Measurements from ENCODE around the gene ARHGAP6. TPM values are rescaled to one million over a fixed set of nuclear protein-coding genes. Genes with fewer than 3 reads are reported as not detected.

The ARHGAP6 gene
- total RNA-seq, 1 experiment from 2014 or later = 2.0 TPM

- H3K36me3 ChIP-seq (replicated peaks; ENCODE audit: control insufficient read depth, insufficient read depth, low read length) = no peaks in the 10 kb centered on the region
- no peak overlapping the region for H3K4me3 ChIP-seq (ENCODE audit: insufficient read depth, low read depth, low read length)
- no peak for DNase-seq
- H3K27me3 ChIP-seq (ENCODE audit: control insufficient read depth, insufficient read depth, low read length) = no peaks in the 10 kb centered on the region
These were observed 252.8 kb downstream of the ARHGAP6 start for GRCh38 chrX:11412715-11413623.

GRCh38 chrX:11409957-11410356 is 255.8 kb downstream of the ARHGAP6 start:
- Histone ChIP-seq H3K27me3 (ENCODE audit: control insufficient read depth, insufficient read depth, low read length) (no peaks in the 10 kb centered on the region), H3K4me3 (ENCODE audit: insufficient read depth, low read depth, low read length) (no peak overlapping the region), H3K36me3 (replicated peaks; ENCODE audit: control insufficient read depth, insufficient read depth, low read length) (no peaks in the 10 kb centered on the region)
- no peak for DNase-seq

- Histone ChIP-seq H3K27me3 (ENCODE audit: control insufficient read depth, insufficient read depth, low read length) (no peaks in the 10 kb centered on the region), H3K4me3 (ENCODE audit: insufficient read depth, low read depth, low read length) (no peak overlapping the region), H3K36me3 (replicated peaks; ENCODE audit: control insufficient read depth, insufficient read depth, low read length) (no peaks in the 10 kb centered on the region)
- DNase-seq = no peak
These were observed 256.9 kb downstream of the ARHGAP6 start for GRCh38 chrX:11408783-11409182.

- H3K36me3 ChIP-seq (replicated peaks; ENCODE audit: control insufficient read depth, insufficient read depth, low read length) = no peaks in the 10 kb centered on the region
- no peak for DNase-seq
- no peaks in the 10 kb centered on the region for H3K27me3 ChIP-seq (ENCODE audit: control insufficient read depth, insufficient read depth, low read length)
- no peak overlapping the region for H3K4me3 ChIP-seq (ENCODE audit: insufficient read depth, low read depth, low read length)
These were observed 257.7 kb downstream of the ARHGAP6 start for GRCh38 chrX:11408109-11408405.

GRCh38 chrX:11407331-11408108 is 258.2 kb downstream of the ARHGAP6 start:
- Histone ChIP-seq H3K4me3 (ENCODE audit: insufficient read depth, low read depth, low read length) (no peak overlapping the region), H3K27me3 (ENCODE audit: control insufficient read depth, insufficient read depth, low read length) (no peaks in the 10 kb centered on the region), H3K36me3 (replicated peaks; ENCODE audit: control insufficient read depth, insufficient read depth, low read length) (no peaks in the 10 kb centered on the region)
- no peak for DNase-seq

GRCh38 chrX:11406109-11406765 is 259.5 kb downstream of the ARHGAP6 start:
- Histone ChIP-seq H3K4me3 (ENCODE audit: insufficient read depth, low read depth, low read length) (no peak overlapping the region), H3K36me3 (replicated peaks; ENCODE audit: control insufficient read depth, insufficient read depth, low read length) (no peaks in the 10 kb centered on the region), H3K27me3 (ENCODE audit: control insufficient read depth, insufficient read depth, low read length) (no peaks in the 10 kb centered on the region)
- DNase-seq = no peak

GRCh38 chrX:11403631-11404030 is 262.1 kb downstream of the ARHGAP6 start:
- H3K4me3 ChIP-seq (ENCODE audit: insufficient read depth, low read depth, low read length) = no peak overlapping the region
- H3K27me3 ChIP-seq (ENCODE audit: control insufficient read depth, insufficient read depth, low read length) = no peaks in the 10 kb centered on the region
- DNase-seq = no peak
- H3K36me3 ChIP-seq (replicated peaks; ENCODE audit: control insufficient read depth, insufficient read depth, low read length) = no peaks in the 10 kb centered on the region

- DNase-seq = no peak
- Histone ChIP-seq H3K36me3 (replicated peaks; ENCODE audit: control insufficient read depth, insufficient read depth, low read length) (no peaks in the 10 kb centered on the region), H3K4me3 (ENCODE audit: insufficient read depth, low read depth, low read length) (no peak overlapping the region), H3K27me3 (ENCODE audit: control insufficient read depth, insufficient read depth, low read length) (no peaks in the 10 kb centered on the region)
These were observed 263.8 kb downstream of the ARHGAP6 start for GRCh38 chrX:11401966-11402365.

GRCh38 chrX:11399489-11400094 is 266.1 kb downstream of the ARHGAP6 start:
- no peak for DNase-seq
- Histone ChIP-seq H3K27me3 (ENCODE audit: control insufficient read depth, insufficient read depth, low read length) (no peaks in the 10 kb centered on the region), H3K4me3 (ENCODE audit: insufficient read depth, low read depth, low read length) (no peak overlapping the region), H3K36me3 (replicated peaks; ENCODE audit: control insufficient read depth, insufficient read depth, low read length) (no peaks in the 10 kb centered on the region)

- Histone ChIP-seq H3K27me3 (ENCODE audit: control insufficient read depth, insufficient read depth, low read length) (no peaks in the 10 kb centered on the region), H3K4me3 (ENCODE audit: insufficient read depth, low read depth, low read length) (no peak overlapping the region), H3K36me3 (replicated peaks; ENCODE audit: control insufficient read depth, insufficient read depth, low read length) (no peaks in the 10 kb centered on the region)
- no peak for DNase-seq
These were observed 266.9 kb downstream of the ARHGAP6 start for GRCh38 chrX:11398785-11399184.

GRCh38 chrX:11398139-11398538 is 267.6 kb downstream of the ARHGAP6 start:
- H3K27me3 ChIP-seq (ENCODE audit: control insufficient read depth, insufficient read depth, low read length) = no peaks in the 10 kb centered on the region
- no peaks in the 10 kb centered on the region for H3K36me3 ChIP-seq (replicated peaks; ENCODE audit: control insufficient read depth, insufficient read depth, low read length)
- no peak overlapping the region for H3K4me3 ChIP-seq (ENCODE audit: insufficient read depth, low read depth, low read length)

GRCh38 chrX:11397680-11398079 is 268.0 kb downstream of the ARHGAP6 start:
- Histone ChIP-seq H3K36me3 (replicated peaks; ENCODE audit: control insufficient read depth, insufficient read depth, low read length) (no peaks in the 10 kb centered on the region), H3K4me3 (ENCODE audit: insufficient read depth, low read depth, low read length) (no peak overlapping the region)
- DNase-seq = no peak

More at GRCh38 chrX:11398139-11398538, 267.6 kb downstream of the ARHGAP6 start:
- no peak for DNase-seq

GRCh38 chrX:11395859-11396258 is 269.9 kb downstream of the ARHGAP6 start:
- no peak for DNase-seq
- Histone ChIP-seq H3K4me3 (ENCODE audit: insufficient read depth, low read depth, low read length) (no peak overlapping the region), H3K27me3 (ENCODE audit: control insufficient read depth, insufficient read depth, low read length) (no peaks in the 10 kb centered on the region), H3K36me3 (replicated peaks; ENCODE audit: control insufficient read depth, insufficient read depth, low read length) (no peaks in the 10 kb centered on the region)

More at GRCh38 chrX:11397680-11398079, 268.0 kb downstream of the ARHGAP6 start:
- no peaks in the 10 kb centered on the region for H3K27me3 ChIP-seq (ENCODE audit: control insufficient read depth, insufficient read depth, low read length)

GRCh38 chrX:11393949-11394654 is 271.6 kb downstream of the ARHGAP6 start:
- Histone ChIP-seq H3K27me3 (ENCODE audit: control insufficient read depth, insufficient read depth, low read length) (no peaks in the 10 kb centered on the region), H3K36me3 (replicated peaks; ENCODE audit: control insufficient read depth, insufficient read depth, low read length) (no peaks in the 10 kb centered on the region), H3K4me3 (ENCODE audit: insufficient read depth, low read depth, low read length) (no peak overlapping the region)
- DNase-seq = no peak
